Measurements from ENCODE around the gene NRK.
"Not testable (repeated sequence)": the region's sequence is repeated elsewhere in the genome, so short reads cannot be mapped to it uniquely, and the experiment has no call there.

Gene NRK

DNA sequence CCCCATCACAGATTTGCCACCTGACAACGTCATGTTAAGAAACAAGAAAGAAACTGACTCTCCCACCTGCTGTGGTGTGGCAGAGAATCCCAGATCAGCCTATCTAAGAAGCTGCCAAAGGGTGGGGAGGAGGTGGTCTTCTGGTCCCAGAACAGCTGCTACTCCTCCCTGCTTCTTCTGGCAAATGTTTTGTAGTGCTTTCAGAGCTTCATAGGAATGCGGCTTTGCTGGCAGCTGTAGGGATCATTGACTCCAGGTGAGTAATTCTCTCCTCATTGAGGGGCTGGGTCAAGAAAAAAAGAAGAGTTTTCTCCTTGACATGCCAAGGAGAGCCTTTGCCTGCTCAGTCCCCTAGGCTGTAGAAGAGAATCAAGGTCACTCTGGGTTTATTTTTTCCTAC is 23.3 kb downstream of the NRK start:
- in situ Hi-C loops (cut with MboI; ENCODE audit: low sequenced_read_pairs), result no loop called here
- H3K36me3 ChIP-seq (replicated peaks), result no peaks in the 10 kb centered on the region
- H3K4me1 ChIP-seq, result no peaks in the 10 kb centered on the region
- no peaks in the 10 kb centered on the region for H3K27me3 ChIP-seq (ENCODE audit: low read depth)
- H3K9me3 ChIP-seq, result no peaks in the 10 kb centered on the region
- H3K4me3 ChIP-seq, result no peak overlapping the region
- DNase-seq (ENCODE audit: low spot score in 2 of 2), result no peak

DNA sequence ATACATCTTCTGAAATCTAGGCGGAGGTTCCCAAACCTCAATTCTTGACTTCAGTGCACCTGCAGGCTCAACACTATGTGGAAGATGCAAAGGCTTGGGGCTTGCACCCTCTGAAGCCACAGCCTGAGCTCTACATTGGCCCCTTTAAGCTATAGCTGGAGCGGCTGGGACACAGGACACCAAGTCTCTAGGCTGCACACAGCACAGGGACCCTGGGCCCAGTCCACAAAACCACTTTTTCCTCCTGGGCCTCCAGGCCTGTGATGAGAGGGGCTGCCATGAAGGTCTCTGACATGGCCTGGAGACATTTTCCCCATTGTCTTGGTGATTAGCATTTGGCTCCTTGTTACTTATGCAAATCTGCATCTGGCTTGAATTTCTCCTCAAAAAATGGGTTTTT is 27.8 kb downstream of the NRK start:
- in situ Hi-C loops (cut with MboI; ENCODE audit: low sequenced_read_pairs); H3K9me3 ChIP-seq; H3K27me3 ChIP-seq (ENCODE audit: low read depth); DNase-seq (ENCODE audit: low spot score in 2 of 2); H3K4me3 ChIP-seq; H3K4me1 ChIP-seq; H3K36me3 ChIP-seq (replicated peaks): not testable (repeated sequence)

DNA sequence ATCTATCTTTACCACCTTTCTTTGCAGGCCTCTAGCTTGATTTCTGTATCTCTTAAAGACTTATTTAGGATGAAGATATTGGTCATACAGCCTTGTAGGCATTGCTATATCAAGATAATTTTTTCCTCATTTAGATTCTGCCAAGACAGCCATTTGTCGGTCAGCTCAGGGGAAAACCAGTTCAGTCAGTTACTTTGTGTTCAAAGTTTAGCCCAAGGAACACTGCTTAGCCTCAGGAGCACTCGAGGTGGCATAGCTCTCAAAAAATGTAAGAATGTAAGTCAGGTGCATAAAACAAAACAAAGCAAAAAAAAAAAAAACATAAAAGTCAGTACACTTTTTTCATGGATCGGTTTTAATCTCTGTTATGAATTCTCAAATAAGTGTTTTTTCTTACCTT is 43.4 kb downstream of the NRK start:
- DNase-seq (ENCODE audit: low spot score in 2 of 2), result no peak
- Histone ChIP-seq H3K4me1 (no peaks in the 10 kb centered on the region), H3K27me3 (ENCODE audit: low read depth) (no peaks in the 10 kb centered on the region), H3K9me3 (no peaks in the 10 kb centered on the region), H3K4me3 (no peak overlapping the region), H3K36me3 (replicated peaks) (no peaks in the 10 kb centered on the region)
- in situ Hi-C loops (cut with MboI; ENCODE audit: low sequenced_read_pairs), result no loop called here

DNA sequence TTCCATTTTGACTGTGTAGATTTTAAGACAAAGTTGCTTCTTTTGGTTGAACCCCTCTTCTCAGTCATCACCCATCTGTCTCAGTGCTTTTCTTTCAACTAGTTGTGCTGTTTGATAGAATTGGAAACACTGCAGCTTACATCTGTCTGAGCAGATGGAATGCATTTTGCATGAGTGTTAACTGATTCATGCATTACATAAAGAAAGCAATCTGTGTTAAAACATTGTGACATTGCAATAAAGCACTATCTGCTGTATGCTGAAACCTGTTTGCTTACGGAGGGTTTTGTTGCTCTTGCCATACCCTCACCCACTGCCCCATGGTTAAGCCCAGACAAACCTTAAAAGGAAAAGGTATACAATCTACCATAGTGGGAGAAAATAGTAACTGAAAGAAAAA is 47.4 kb downstream of the NRK start:
- DNase-seq (ENCODE audit: low spot score in 2 of 2), result no peak
- no peaks in the 10 kb centered on the region for H3K9me3 ChIP-seq
- H3K4me3 ChIP-seq, result no peak overlapping the region
- H3K4me1 ChIP-seq, result no peaks in the 10 kb centered on the region
- in situ Hi-C loops (cut with MboI; ENCODE audit: low sequenced_read_pairs), result no loop called here
- no peaks in the 10 kb centered on the region for H3K36me3 ChIP-seq (replicated peaks)
- H3K27me3 ChIP-seq (ENCODE audit: low read depth), result no peaks in the 10 kb centered on the region

DNA sequence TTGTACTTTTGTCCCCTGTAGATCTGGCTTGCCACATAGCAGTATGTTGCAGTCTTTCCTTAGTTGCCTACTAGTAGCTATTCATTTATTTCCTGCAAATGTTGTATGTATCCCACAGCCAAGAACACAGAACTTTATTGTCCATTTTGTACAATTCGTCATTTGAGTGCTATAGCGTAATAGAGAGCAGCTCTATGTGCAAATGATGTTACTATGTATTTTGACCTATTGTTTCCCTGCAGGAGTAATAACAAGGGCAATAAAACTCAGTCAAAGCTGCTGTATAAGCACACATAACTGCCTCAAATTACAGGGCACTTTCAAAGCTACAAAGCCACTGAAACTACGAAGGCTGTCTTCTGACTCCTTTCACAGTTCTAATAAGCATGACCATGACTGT is 48.1 kb downstream of the NRK start:
- H3K4me3 ChIP-seq, result no peak overlapping the region
- in situ Hi-C loops (cut with MboI; ENCODE audit: low sequenced_read_pairs), result no loop called here
- no peaks in the 10 kb centered on the region for H3K27me3 ChIP-seq (ENCODE audit: low read depth)
- no peak for DNase-seq (ENCODE audit: low spot score in 2 of 2)
- no peaks in the 10 kb centered on the region for H3K4me1 ChIP-seq
- H3K36me3 ChIP-seq (replicated peaks), result no peaks in the 10 kb centered on the region
- no peaks in the 10 kb centered on the region for H3K9me3 ChIP-seq

DNA sequence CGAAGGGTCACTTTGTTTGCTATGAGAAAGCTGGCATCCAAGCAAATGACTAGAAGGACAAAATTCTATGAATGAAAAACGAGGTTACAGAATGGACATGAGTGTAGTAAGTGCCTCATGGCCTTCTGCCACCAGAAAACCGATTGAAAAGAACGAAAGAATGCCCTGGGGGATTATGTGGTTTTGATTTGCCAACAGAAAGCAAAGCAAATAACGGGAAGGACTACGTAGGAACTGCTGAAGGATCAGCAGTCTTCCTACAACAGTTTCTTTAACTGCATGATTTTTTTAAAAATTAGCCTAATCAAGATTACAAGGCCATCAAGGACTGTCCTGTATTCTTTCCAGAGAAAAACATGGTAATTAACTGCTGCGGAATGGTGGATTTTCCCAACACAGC is 50.6 kb downstream of the NRK start:
- Histone ChIP-seq H3K4me1 (no peaks in the 10 kb centered on the region), H3K27me3 (ENCODE audit: low read depth) (no peaks in the 10 kb centered on the region), H3K9me3 (no peaks in the 10 kb centered on the region), H3K4me3 (no peak overlapping the region), H3K36me3 (replicated peaks) (no peaks in the 10 kb centered on the region)
- in situ Hi-C loops (cut with MboI; ENCODE audit: low sequenced_read_pairs), result no loop called here
- no peak for DNase-seq (ENCODE audit: low spot score in 2 of 2)

DNA sequence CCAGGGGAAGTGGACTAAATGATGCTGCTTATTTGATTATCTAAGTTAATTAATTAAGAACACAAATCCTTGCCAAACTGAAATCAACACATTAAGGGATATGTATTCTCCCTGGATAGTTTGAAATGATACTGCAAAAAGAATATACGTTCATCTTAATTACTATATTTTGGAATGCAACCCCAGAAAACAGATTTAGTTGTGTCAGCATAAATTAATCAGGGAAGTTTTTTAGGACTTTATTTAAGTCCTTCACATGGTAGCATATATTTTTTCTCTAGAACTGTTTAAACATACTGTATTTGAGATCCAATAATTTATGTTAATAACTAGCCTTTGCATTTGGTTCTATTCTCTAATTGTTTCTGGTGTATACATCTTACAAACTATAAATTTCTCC is 52.5 kb downstream of the NRK start:
- Histone ChIP-seq H3K4me1 (no peaks in the 10 kb centered on the region), H3K27me3 (ENCODE audit: low read depth) (no peaks in the 10 kb centered on the region), H3K9me3 (no peaks in the 10 kb centered on the region), H3K4me3 (no peak overlapping the region), H3K36me3 (replicated peaks) (no peaks in the 10 kb centered on the region)
- no peak for DNase-seq (ENCODE audit: low spot score in 2 of 2)
- in situ Hi-C loops (cut with MboI; ENCODE audit: low sequenced_read_pairs), result no loop called here

DNA sequence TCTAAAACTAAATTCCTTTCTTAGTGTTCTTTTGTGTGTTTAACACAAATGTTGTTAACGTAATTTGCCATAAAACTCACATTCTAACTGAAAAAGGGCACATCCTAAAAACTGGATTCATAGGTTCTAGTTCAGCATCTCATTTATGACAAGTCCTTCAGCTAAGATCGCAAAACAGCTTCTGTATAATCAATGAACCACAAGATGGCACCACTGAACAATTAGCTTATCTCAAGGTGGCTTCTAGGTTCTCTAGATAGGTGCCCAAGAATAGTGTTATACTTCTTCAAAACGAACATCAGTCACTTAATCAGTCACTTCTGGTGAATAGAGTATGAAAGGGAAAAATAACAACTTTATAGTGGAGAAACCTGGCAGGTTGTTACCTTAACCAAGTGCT is 54.3 kb downstream of the NRK start:
- Histone ChIP-seq H3K4me1 (no peaks in the 10 kb centered on the region), H3K9me3 (no peaks in the 10 kb centered on the region), H3K36me3 (replicated peaks) (no peaks in the 10 kb centered on the region), H3K27me3 (ENCODE audit: low read depth) (no peaks in the 10 kb centered on the region), H3K4me3 (no peak overlapping the region)
- in situ Hi-C loops (cut with MboI; ENCODE audit: low sequenced_read_pairs), result no loop called here
- DNase-seq (ENCODE audit: low spot score in 2 of 2), result peak; percentile 4 to 7

DNA sequence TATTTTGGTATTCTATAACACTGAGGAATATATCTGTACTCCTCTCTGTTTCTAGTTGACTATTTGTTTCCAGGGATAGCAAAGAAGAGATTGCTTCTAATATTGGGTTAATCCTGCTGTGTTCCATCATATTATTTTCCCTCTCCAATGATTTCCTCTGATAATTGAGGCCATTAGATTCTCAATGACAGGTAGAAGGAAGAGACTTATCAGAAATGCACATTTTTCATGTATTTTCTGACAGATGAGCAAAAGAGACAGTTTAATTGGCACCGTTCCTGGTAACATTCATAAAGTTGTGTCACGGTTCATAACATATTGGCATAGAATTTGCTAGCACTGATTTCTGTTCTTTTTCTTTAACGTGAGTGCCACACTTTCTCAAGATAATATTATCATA is 58.2 kb downstream of the NRK start:
- in situ Hi-C loops (cut with MboI; ENCODE audit: low sequenced_read_pairs), result no loop called here
- H3K36me3 ChIP-seq (replicated peaks), result no peaks in the 10 kb centered on the region
- H3K4me1 ChIP-seq, result no peaks in the 10 kb centered on the region
- H3K27me3 ChIP-seq (ENCODE audit: low read depth), result no peaks in the 10 kb centered on the region
- H3K4me3 ChIP-seq, result no peak overlapping the region
- DNase-seq (ENCODE audit: low spot score in 2 of 2), result no peak
- no peaks in the 10 kb centered on the region for H3K9me3 ChIP-seq

DNA sequence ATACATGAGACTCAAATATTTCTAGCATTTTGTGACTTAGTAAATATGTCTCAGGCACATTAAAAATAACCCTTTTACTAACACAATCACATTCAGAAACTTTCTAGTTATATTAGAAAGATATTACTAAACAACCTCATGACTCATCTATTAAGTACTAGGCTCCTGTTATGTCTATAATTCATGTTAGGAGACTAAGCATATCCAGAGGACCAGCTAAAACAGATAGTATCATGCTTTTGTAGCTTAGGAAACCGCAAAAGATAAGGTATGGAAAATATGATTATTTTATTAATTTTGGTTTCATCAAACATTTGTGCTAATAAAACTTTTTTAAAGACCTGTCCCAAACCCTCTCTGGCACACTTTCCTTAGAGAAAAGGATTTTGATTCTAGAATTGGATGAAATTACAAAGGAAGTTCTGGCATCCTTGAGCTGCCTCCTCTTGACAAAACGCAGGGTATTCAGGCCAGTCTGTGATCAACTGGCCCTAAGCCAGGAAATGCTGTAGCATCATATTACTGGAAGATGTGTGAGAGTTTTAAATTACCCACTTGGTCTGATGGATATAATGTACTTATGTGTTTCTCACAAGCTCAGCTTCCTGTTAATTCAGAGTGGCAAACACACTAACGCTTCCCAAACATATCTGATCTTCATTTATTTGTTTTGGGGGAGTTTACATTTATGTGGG is 60.4 kb downstream of the NRK start:
- no peak for DNase-seq (ENCODE audit: low spot score in 2 of 2)

DNA sequence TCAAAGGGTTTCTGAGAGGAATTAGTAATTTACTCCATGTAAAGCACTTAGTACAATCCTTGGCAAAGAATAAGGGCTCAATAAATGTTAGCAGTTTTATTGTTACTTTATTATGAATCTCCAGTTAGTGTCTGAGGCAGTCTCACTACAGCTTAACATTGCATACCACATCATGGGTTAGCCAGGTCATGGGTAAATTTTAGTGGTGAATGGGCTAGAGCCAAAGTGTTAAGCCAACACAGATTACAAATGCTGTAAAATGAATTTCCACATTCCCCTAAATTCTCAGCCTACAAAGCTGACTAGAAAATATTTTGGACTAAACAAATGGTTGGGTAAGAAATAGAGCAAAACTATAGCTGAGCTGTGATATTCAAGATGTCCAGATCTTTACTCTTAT is 72.4 kb downstream of the NRK start:
- Histone ChIP-seq H3K4me1 (no peaks in the 10 kb centered on the region), H3K36me3 (replicated peaks) (no peaks in the 10 kb centered on the region), H3K4me3 (no peak overlapping the region), H3K27me3 (ENCODE audit: low read depth) (no peaks in the 10 kb centered on the region), H3K9me3 (no peaks in the 10 kb centered on the region)
- no peak for DNase-seq (ENCODE audit: low spot score in 2 of 2)
- in situ Hi-C loops (cut with MboI; ENCODE audit: low sequenced_read_pairs), result no loop called here

More for the DNA sequence above, 60.4 kb downstream of the NRK start:
- H3K4me3 ChIP-seq, result no peak overlapping the region
- H3K9me3 ChIP-seq, result no peaks in the 10 kb centered on the region
- no peaks in the 10 kb centered on the region for H3K4me1 ChIP-seq
- H3K27me3 ChIP-seq (ENCODE audit: low read depth), result no peaks in the 10 kb centered on the region
- no peaks in the 10 kb centered on the region for H3K36me3 ChIP-seq (replicated peaks)
- in situ Hi-C loops (cut with MboI; ENCODE audit: low sequenced_read_pairs), result no loop called here

DNA sequence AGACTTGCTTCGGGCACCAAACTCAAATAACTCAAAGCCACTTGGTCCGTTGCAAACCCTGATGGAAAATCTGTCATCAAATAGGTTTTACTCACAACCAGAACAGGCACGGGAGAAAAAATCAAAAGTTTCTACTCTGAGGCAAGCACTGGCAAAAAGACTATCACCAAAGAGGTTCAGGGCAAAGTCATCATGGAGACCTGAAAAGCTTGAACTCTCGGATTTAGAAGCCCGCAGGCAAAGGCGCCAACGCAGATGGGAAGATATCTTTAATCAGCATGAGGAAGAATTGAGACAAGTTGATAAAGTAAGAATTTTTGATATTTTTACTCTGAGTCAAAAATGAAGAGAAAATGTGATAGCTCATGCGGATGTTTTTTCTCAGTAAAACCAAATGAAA is 87.2 kb downstream of the NRK start:
- Histone ChIP-seq H3K36me3 (replicated peaks) (no peaks in the 10 kb centered on the region), H3K9me3 (no peaks in the 10 kb centered on the region), H3K4me3 (no peak overlapping the region), H3K27me3 (ENCODE audit: low read depth) (no peaks in the 10 kb centered on the region), H3K4me1 (no peaks in the 10 kb centered on the region)
- DNase-seq (ENCODE audit: low spot score in 2 of 2), result no peak
- in situ Hi-C loops (cut with MboI; ENCODE audit: low sequenced_read_pairs), result no loop called here

DNA sequence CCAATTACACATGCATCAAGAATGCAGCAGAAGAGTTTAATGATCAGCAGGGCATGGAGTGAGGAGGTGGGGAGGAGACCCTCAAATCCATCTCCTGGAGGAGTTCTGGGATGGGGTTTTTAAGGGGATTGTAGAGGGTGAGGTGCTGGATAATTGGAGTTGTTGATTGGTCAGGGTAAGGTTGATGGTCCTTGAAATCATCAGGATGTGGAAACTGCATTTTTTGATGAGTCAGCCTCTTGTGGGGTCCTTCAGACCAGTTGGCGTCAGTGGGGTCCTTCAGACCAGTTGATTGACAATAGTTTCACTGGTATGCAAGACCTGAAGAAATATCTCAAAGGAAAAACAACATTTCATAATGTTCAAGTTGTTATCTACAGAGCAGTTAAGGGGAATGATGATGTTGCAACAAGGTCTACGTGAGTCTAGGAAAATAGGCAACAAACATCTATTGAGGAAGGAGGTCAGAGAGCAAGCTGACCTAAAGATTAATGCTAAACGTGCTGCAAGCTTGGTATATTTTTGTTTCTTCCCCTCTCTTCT is 88.3 kb downstream of the NRK start:
- Histone ChIP-seq H3K36me3 (replicated peaks) (no peaks in the 10 kb centered on the region), H3K27me3 (ENCODE audit: low read depth) (no peaks in the 10 kb centered on the region), H3K9me3 (no peaks in the 10 kb centered on the region), H3K4me3 (no peak overlapping the region), H3K4me1 (no peaks in the 10 kb centered on the region)
- DNase-seq (ENCODE audit: low spot score in 2 of 2), result no peak
- in situ Hi-C loops (cut with MboI; ENCODE audit: low sequenced_read_pairs), result no loop called here

DNA sequence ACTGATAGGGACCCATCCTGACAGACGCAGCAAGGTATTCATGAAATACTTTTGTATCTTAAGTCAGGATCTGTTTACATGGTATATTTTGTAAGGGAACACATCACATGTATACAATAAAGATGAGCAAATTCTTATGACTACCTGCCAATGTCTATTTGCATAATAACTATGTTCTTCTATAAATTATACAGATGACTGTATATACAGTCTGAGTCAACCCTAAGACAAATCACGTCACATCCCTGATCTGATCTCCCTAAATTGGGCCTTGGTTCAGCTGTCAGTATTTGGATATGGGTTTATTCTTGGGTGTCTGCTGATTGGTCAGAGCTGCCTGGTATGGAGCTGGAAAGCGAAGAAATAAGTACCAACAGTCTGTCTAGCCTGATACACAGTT is 122.9 kb downstream of the NRK start:
- in situ Hi-C loops (cut with MboI; ENCODE audit: low sequenced_read_pairs), result no loop called here
- H3K36me3 ChIP-seq (replicated peaks), result no peaks in the 10 kb centered on the region
- H3K27me3 ChIP-seq (ENCODE audit: low read depth), result no peaks in the 10 kb centered on the region
- H3K4me1 ChIP-seq, result no peaks in the 10 kb centered on the region
- H3K9me3 ChIP-seq, result no peaks in the 10 kb centered on the region
- H3K4me3 ChIP-seq, result no peak overlapping the region
- no peak for DNase-seq (ENCODE audit: low spot score in 2 of 2)

DNA sequence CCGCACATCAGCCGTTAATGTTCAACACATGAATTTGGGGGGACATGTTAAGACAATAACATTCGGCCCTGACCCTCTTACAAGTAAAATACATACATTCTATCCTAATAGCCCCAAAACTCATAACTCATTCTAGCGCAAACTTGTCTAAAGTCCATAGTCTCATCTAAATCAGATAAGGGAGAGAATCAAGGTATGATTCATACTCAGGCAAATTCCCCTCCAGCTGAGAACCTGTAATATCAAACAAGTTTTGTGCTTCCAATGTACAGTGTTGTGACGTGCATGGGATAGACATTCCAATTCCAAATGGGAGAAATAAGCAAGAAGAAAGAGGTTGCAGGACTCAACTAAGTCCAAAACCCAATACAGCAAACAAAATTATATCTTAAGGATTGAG is 147.1 kb downstream of the NRK start:
- Histone ChIP-seq H3K4me1 (no peaks in the 10 kb centered on the region), H3K9me3 (no peaks in the 10 kb centered on the region)
- in situ Hi-C loops (cut with MboI; ENCODE audit: low sequenced_read_pairs), result no loop called here

More for the DNA sequence above, 147.1 kb downstream of the NRK start:
- no peak for DNase-seq (ENCODE audit: low spot score in 2 of 2)
- H3K4me3 ChIP-seq, result no peak overlapping the region
- no peaks in the 10 kb centered on the region for H3K27me3 ChIP-seq (ENCODE audit: low read depth)
- no peaks in the 10 kb centered on the region for H3K36me3 ChIP-seq (replicated peaks)

Measured in HAP-1 (cell line).